Thyroid gland (tissue), 4 donors: ENCODE data around the gene SORL1.

Experiments
- POLR2A ChIP-seq, 2 donors: fragments of 450-650 bp; IDR thresholded peaks; one replicate each; pipeline ENCODE4 v1.6.1; 2017; ENCODE audit warnings: antibody characterized with exemption in 2 of 2, mild to moderate bottlenecking in 2 of 2, moderate library complexity in 1 of 2
- TF ChIP-seq, protein P1 (sequence below), 6 experiments: fragments of 200-600 bp in 3 of 6; fragments of 450-650 bp in 3 of 6; sonication (generic) in 3 of 6; IDR thresholded peaks; one replicate each; pipeline ENCODE4 v1.5.1; 2016 to 2019; ENCODE audit warnings: antibody characterized with exemption in 6 of 6, mild to moderate bottlenecking in 2 of 6, inconsistent platforms in 1 of 6, moderate library complexity in 1 of 6

DNA sequence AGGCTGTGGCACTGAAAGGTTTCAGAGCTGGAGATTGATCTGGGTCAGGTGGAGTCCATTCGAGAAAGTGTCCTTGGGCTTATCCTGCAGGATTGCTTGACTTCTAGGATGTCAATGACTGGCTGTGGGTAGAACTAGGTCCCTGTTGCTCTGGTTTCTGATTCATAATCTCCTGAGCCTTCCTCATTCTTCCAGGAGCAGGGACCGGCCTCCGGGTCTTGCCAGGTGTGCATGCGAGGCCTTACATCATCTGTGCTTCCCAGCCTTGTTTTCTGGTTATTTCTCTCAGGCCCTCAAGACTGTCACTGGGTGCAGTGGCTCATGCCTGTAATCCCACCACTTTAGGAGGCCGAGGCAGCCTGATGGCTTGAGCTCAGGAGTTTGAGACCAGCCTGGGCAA is 33.9 kb downstream of the SORL1 start:
- TF ChIP-seq, protein P1, sequence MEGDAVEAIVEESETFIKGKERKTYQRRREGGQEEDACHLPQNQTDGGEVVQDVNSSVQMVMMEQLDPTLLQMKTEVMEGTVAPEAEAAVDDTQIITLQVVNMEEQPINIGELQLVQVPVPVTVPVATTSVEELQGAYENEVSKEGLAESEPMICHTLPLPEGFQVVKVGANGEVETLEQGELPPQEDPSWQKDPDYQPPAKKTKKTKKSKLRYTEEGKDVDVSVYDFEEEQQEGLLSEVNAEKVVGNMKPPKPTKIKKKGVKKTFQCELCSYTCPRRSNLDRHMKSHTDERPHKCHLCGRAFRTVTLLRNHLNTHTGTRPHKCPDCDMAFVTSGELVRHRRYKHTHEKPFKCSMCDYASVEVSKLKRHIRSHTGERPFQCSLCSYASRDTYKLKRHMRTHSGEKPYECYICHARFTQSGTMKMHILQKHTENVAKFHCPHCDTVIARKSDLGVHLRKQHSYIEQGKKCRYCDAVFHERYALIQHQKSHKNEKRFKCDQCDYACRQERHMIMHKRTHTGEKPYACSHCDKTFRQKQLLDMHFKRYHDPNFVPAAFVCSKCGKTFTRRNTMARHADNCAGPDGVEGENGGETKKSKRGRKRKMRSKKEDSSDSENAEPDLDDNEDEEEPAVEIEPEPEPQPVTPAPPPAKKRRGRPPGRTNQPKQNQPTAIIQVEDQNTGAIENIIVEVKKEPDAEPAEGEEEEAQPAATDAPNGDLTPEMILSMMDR (IDR thresholded peaks at IDR 0.05): no peak
- no peak for TF ChIP-seq POLR2A (IDR thresholded peaks at IDR 0.05)
